NCI-H446 treated with DMSO at 0.1 percent for 48 hours (cell line): ENCODE data around the gene FBN1.

Experiments used
- DNase-seq: peaks from one replicate; lab custom pipeline; 2025; lab: John Stamatoyannopoulos, UW

FBN1 gene

GRCh38 chr15:48645558-48646330 lies at the start of gene FBN1:
Gene FBN1 (minus strand): TSS chr15:48645709. CDS start chr15:48644769, 940 bp downstream.
- no peak for DNase-seq

GRCh38 chr15:48693484-48693883 lies 48.0 kb upstream of the FBN1 start:
- no peak for DNase-seq

GRCh38 chr15:48688493-48688892 lies 43.0 kb upstream of the FBN1 start:
- no peak for DNase-seq

- DNase-seq, result no peak
Measured at GRCh38 chr15:48683991-48684765, 38.7 kb upstream of the FBN1 start.

- DNase-seq, result no peak
Measured at GRCh38 chr15:48682942-48683651, 37.6 kb upstream of the FBN1 start.

GRCh38 chr15:48681353-48681752 lies 35.8 kb upstream of the FBN1 start:
- DNase-seq, result no peak

- DNase-seq, result no peak
Measured at GRCh38 chr15:48680841-48681240, 35.3 kb upstream of the FBN1 start.

- DNase-seq, result no peak
Measured at GRCh38 chr15:48679952-48680351, 34.4 kb upstream of the FBN1 start.

- DNase-seq, result no peak
Measured at GRCh38 chr15:48678851-48679250, 33.3 kb upstream of the FBN1 start.

- no peak for DNase-seq
Measured at GRCh38 chr15:48677821-48678220, 32.3 kb upstream of the FBN1 start.

- no peak for DNase-seq
Measured at GRCh38 chr15:48675436-48675835, 29.9 kb upstream of the FBN1 start.

- DNase-seq, result no peak
Measured at GRCh38 chr15:48674876-48675275, 29.4 kb upstream of the FBN1 start.

GRCh38 chr15:48672206-48672605 lies 26.7 kb upstream of the FBN1 start:
- DNase-seq, result no peak

GRCh38 chr15:48671103-48672022 lies 25.9 kb upstream of the FBN1 start:
- no peak for DNase-seq

- no peak for DNase-seq
Measured at GRCh38 chr15:48667701-48668100, 22.2 kb upstream of the FBN1 start.

GRCh38 chr15:48664436-48664835 lies 18.9 kb upstream of the FBN1 start:
- DNase-seq, result no peak

GRCh38 chr15:48657950-48658591 lies 12.6 kb upstream of the FBN1 start:
- DNase-seq, result no peak

GRCh38 chr15:48654801-48655200 lies 9.3 kb upstream of the FBN1 start:
- no peak for DNase-seq

- no peak for DNase-seq
Measured at GRCh38 chr15:48653913-48654670, 8.6 kb upstream of the FBN1 start.

- no peak for DNase-seq
Measured at GRCh38 chr15:48653216-48653615, 7.7 kb upstream of the FBN1 start.
